GM19043 (cell line): ENCODE measurements around the gene PRELID1.
"Not testable (repeated sequence)": the region's sequence is repeated elsewhere in the genome, so short reads cannot be mapped to it uniquely, and the experiment has no call there.

ENCODE experiments used
- ATAC-seq: cut with Tn5 transposase; IDR thresholded peaks from one replicate; pipeline ENCODE4 v1.9.1; 2021; ENCODE audit warnings: low read depth; ENCODE audit not compliant: unreplicated experiment

PRELID1 gene, protein sequence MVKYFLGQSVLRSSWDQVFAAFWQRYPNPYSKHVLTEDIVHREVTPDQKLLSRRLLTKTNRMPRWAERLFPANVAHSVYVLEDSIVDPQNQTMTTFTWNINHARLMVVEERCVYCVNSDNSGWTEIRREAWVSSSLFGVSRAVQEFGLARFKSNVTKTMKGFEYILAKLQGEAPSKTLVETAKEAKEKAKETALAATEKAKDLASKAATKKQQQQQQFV

DNA sequence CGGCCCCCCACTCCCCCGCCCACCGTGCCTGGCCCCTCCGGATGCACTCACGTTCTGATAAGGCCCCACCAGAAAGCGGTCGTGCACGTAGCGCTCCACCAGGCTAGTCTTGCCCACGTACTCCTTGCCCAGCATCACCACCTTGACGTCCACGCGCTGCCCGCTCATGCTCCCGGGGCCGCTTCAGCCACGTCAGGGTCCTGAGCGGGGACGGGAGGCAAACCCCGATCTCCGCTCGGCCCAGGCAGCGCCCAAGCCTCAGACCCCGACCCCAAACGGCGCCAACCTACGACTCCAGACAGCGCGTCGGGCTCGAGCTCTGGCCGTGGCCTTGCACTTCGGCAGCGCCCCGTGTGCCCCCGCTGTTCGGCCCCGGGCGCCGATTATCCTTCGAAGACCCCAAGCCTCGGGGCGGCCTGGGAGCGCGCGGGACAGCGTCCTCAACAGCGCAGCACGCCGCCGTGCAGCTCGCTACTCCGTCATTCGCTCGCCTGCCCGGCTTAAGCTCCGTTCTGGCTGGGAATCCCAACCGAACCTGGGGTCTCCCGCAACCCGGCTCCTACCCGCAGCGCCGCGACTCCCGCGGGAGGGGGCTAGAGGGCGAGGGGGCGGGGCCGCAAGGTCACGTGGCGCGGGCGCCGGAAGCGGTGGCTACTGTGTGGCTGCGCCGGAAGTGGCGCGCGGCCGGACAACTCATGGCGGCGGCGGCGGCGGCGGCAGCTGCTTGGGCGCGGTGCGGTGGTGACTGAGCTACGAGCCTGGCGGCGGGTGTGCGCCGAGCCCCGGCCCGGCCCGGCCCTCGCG lies at the start of gene PRELID1, which contains the start of gene RAB24:
Gene PRELID1 (plus strand): TSS at position 679 of the 804 bp plus-strand sequence. CDS start 187 bp downstream, outside the sequence.
Gene RAB24 (minus strand): TSS at position 599 of the 804 bp plus-strand sequence. CDS start 431 bp downstream, at position 168.
- peak; percentile 49 for ATAC-seq

- no peak for ATAC-seq
Observed at GRCh38 chr5:177256296-177256695, 47.3 kb upstream of the PRELID1 start.

DNA sequence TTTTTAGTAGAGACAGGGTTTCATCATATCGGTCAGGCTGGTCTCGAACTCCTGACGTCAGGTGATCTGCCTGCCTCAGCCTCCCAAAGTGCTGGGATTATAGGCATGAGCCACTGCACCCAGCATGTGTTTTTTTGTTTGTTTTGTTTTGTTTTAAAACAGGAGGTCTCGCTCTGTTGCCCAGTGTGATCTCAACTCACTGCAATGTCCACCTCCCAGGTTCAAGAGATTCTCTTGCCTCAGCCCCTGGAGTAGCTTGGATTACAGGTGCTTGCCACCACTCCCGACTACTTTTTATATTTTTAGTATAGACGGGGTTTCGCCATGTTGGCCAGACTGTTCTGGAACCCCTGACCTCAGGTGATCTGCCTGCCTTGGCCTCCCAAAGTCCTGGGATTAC lies 44.9 kb upstream of the PRELID1 start:
- not testable (repeated sequence) for ATAC-seq

DNA sequence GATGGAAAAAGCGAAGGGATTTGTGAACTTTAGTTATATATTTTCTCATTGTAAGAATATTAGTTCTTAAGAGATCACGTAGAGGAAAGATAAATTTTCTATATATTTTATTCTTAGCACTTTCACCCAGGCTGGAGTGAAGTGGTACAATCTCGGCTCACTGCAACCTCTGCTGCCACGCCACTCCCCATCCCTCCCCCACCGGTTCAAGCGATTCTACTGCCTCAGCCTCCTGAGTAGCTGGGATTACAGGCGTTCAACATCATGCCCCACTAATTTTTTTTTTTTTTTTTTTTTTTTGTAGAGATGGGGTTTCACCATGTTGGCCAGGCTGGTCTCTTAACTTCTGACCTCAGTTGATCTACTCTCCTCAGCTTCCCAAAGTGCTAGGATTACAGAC lies 42.6 kb upstream of the PRELID1 start:
- no peak for ATAC-seq

DNA sequence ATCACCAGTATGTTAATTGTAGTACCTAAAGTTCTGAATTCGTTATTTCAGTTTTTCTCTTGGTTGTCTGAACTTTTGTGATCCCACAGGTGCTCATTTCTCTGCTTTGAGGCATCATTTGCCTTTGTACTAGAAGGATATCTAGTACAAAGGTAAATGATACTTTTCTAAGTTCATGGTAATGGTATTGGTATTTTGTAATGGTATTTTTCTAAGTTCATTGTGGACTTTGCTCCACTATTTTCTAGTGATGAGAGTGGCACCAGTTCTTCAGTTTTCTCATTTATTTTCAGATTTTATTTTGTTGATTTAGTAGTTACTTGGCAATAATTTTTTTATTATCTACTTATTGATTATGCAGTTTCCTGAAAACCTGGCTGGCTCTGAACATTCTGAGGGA lies 42.1 kb upstream of the PRELID1 start:
- ATAC-seq: no peak

- ATAC-seq: no peak
Observed at GRCh38 chr5:177264178-177264577, 39.4 kb upstream of the PRELID1 start.

- ATAC-seq: no peak
Observed at GRCh38 chr5:177265395-177265794, 38.2 kb upstream of the PRELID1 start.

DNA sequence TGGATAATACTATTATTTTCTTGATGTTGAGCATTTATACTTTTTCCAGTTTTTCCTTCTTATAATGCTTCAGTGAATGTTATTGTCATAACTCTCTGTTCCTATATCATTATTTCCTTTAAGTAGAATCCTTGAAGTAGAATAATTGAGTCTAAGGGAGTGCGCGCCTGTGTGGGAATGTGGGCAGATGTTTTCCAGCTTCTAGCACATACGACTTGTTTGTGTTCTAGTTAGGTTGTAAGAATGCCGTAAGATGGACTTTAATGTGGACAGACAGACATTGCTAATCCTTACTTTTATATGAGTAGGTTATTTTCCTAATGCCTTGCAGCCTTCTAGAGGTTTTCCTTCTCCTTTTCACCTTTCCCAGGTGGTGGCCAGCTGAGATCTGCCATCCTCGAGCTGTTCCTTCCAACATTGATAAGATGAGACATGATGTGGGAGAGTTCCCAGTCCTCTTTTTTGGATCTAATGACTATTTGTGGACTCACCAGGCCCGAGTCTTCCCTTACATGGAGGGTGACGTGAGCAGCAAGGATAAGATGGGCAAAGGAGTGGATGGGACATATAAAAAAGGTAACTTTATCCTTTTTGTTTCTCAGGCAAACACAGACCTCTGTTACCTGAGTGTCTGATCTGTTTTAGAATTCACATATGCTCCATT lies 34.2 kb upstream of the PRELID1 start:
- no peak for ATAC-seq

GRCh38 chr5:177269976-177270375 lies 33.6 kb upstream of the PRELID1 start:
- ATAC-seq: no peak

DNA sequence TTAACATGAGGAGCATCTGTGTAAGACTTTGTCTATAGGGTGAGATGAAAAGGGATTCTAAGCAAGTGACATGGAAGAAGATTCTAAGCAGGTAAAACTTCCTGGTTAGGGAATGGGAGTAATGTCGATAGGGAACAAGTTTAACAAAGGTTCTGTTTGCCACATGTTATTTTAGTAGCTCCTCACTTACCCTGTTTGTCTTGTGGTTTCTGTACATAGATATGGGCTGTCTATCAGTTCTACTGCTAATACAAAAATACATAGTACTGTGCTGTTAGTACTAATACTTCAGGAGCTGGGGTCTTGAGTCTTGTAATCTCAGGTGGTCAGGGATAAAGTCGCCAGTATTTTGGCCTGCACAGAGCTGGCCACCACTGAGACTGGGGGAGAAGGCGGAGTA lies 32.9 kb upstream of the PRELID1 start:
- ATAC-seq: no peak

DNA sequence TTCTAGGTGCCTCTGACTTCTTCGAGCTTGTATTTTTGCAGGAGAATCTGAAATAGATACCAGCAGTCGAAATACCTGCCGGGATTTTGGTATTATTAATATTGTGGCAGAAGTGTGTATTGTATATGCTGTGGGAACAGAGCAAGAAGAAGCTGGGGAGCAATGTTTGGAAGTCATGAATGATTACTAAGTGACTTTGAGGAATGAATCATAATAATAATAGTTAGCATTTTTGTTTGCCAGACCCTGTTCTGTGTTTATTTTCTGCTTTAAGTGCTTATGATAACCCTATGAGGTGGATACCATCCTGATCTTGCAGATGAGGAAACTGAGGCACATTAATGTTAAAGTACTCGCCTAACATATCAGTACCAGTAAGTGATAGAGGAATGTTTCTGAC lies 32.5 kb upstream of the PRELID1 start:
- no peak for ATAC-seq

GRCh38 chr5:177275883-177276282 lies 27.7 kb upstream of the PRELID1 start:
- ATAC-seq: no peak

GRCh38 chr5:177276886-177277285 lies 26.7 kb upstream of the PRELID1 start:
- ATAC-seq: no peak

DNA sequence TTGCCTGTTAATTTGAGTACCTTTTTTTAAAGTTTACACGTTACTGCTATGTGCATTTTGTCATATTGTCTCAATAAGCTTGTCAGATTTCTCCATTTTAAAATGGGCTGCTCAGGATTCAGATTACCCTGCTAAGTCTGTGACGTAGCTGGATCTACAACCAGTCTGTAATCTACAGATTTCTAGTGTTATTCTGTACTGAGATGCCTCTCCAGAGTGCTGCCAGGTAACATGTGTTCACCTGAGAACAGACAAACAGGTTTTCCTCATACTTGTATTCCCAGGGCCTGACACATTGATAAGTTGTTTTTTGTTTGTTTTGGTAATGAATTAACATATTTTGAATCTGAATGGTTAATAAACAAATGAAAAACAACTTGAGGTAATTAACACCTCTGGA lies 15.4 kb upstream of the PRELID1 start:
- ATAC-seq: no peak

DNA sequence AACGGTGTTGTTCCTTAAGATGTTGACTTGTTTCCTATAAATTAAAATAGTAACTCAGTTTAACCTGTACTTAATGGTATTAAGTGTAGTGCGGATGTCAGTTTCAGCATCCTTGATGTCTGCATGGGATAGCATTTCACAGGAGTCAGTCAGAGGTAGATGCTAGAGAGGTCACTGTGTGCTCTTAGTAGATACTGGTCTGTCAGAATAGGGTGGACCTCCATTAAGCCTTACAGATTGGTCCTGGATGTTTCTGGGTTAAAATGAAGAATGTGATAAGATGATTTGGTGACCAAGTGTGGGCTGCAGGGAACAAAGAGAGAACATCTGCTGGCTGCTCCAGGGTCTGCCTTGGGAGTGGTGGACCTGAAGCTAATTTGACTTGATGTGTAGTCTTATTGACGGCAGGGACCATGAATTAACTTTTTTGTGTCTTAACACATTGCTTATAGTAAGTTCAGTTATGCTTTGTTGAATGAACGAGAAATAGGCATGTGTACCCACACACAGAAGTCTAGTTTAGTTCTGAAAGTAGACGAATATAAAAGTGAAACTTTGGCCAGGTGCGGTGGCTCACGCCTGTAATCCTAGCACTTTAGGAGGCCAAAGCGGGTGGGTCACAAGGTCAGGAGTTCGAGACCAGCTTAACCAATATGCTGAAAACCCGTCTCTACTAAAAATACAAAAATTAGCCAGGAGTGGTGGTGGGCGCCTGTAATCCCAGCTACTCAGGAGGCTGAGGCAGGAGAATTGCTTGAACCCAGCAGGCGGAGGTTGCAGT lies 12.6 kb upstream of the PRELID1 start:
- ATAC-seq: no peak

DNA sequence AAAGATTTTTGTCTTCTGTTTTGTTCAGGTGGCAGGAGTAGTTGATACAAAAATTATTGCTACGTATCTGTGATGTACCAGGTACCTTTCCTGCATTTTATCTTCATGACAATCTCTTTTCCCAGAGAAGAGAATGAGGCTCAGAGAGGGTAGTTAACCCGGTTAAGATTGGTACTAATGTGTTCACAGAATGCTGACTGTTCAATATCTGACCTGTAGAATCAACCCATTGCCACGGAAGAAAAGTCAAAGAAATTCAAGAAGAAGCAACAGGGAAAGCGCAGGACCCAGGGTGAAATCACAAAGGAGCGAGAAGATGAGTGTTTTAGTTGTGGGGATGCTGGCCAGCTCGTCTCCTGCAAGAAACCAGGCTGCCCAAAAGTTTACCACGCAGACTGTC lies 11.9 kb upstream of the PRELID1 start:
- ATAC-seq: no peak

GRCh38 chr5:177293819-177294581 lies 9.6 kb upstream of the PRELID1 start:
- ATAC-seq: no peak

DNA sequence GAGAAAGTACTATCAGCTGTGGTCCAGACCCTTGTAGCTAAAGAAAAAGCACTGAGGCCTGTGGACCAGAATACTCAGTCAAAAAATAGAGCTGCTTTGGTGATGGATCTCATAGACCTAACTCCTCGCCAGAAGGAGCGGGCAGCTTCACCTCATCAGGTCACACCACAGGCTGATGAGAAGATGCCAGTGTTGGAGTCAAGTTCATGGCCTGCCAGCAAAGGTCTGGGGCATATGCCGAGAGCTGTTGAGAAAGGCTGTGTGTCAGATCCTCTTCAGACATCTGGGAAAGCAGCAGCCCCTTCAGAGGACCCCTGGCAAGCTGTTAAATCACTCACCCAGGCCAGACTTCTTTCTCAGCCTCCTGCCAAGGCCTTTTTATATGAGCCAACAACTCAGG lies 9.0 kb upstream of the PRELID1 start:
- ATAC-seq: no peak

DNA sequence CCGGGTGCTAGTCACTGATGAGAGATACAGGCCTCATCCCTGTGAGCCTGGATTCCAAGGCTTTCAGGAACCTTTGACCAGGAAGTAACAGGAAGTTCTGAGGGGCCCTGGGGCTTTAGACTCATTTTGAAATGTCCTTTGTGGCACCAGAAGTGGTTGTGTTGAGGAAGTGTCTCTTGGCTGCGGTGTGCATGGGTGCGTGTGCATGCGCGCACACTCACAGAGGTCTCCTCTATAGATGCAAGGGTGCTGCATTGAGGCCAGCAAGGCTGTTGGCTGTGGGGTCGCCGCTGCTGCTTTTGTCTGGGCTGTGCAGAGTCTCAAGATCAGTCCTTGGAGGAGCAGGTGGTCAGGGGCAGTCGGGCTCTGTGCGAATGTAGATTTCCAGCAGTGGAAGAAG lies 7.7 kb upstream of the PRELID1 start:
- no peak for ATAC-seq

- ATAC-seq: no peak
Observed at GRCh38 chr5:177296581-177296980, 7.0 kb upstream of the PRELID1 start.
